SK-N-SH (cell line): Measurements from ENCODE around the gene DTX3L. TPM values are rescaled to one million over a fixed set of nuclear protein-coding genes. Genes with fewer than 3 reads are reported as not detected.

ENCODE experiments used
- CTCF ChIA-PET: fragments of 300-600, 350-600 bp; formaldehyde crosslinking; extraction: SDS; loops from one replicate; lab custom pipeline; 2021; lab: Yijun Ruan, JAX
- POLR2A ChIA-PET: fragments of 350-600 bp; sonication (Branson Sonifier 250); formaldehyde crosslinking; extraction: SDS; loops from one replicate; lab custom pipeline; 2020; ENCODE audit warnings: antibody characterized with exemption, inconsistent platforms; lab: Yijun Ruan, JAX
- DNase-seq: peaks from one replicate; pipeline ENCODE4 v3.0.0; 2012
- H2AFZ ChIP-seq: fragments of 200-600 bp; sonication (generic); 2 replicates; pipeline ENCODE4 v1.8.1; 2016; ENCODE audit warnings: antibody characterized with exemption, mild to moderate bottlenecking, low read depth
- H3F3A ChIP-seq: fragments of 200-600 bp; sonication (generic); replicated peaks from 2 replicates; pipeline ENCODE3; 2016; ENCODE audit warnings: antibody characterized with exemption, mild to moderate bottlenecking; ENCODE audit not compliant: insufficient read depth
- H3K27ac ChIP-seq, 2 experiments: fragments of 200-500 bp in 1 of 2; fragments of 200-600 bp in 1 of 2; sonication (Bioruptor generic) in 1 of 2; sonication (generic), shearing (Covaris generic) in 1 of 2; 2 replicates each; pipeline versions ENCODE4 v1.5.1 to v1.6.1; 2014 to 2016; ENCODE audit warnings: low read depth in 2 of 2, inconsistent platforms in 1 of 2, low read length in 1 of 2, mild to moderate bottlenecking in 1 of 2, mixed read lengths in 1 of 2
- H3K27me3 ChIP-seq: fragments of 200-600 bp; sonication (generic), shearing (Covaris generic); 2 replicates; pipeline ENCODE4 v1.6.1; 2016; ENCODE audit warnings: mixed run types; ENCODE audit not compliant: insufficient read depth
- H3K36me3 ChIP-seq, 2 experiments: fragments of 200-500 bp in 1 of 2; fragments of 200-600 bp in 1 of 2; sonication (Bioruptor generic) in 1 of 2; sonication (generic) in 1 of 2; replicated peaks in 1 of 2; 2 replicates each; pipeline versions ENCODE3 to v1.5.1; 2014 to 2016; ENCODE audit warnings: low read length in 1 of 2, mild to moderate bottlenecking in 1 of 2; ENCODE audit not compliant: insufficient read depth in 2 of 2, control insufficient read depth in 1 of 2
- H3K4me1 ChIP-seq, 2 experiments: fragments of 200-500 bp in 1 of 2; fragments of 200-600 bp in 1 of 2; sonication (Bioruptor generic) in 1 of 2; sonication (generic), shearing (Covaris generic) in 1 of 2; 2 replicates each; pipeline versions ENCODE4 v1.5.1 to v1.6.1; 2014 to 2016; ENCODE audit warnings: low read depth in 1 of 2, low read length in 1 of 2, mixed run types in 1 of 2; ENCODE audit not compliant: insufficient read depth in 2 of 2, control insufficient read depth in 1 of 2
- H3K4me2 ChIP-seq: fragments of 200-600 bp; sonication (generic), shearing (Covaris generic); 2 replicates; pipeline ENCODE4 v1.6.1; 2017; ENCODE audit warnings: mixed run types
- H3K4me3 ChIP-seq, 2 experiments: fragments of 200-500 bp in 1 of 2; fragments of 200-600 bp in 1 of 2; sonication (Bioruptor generic) in 1 of 2; sonication (generic), shearing (Covaris generic) in 1 of 2; 2 replicates each; pipeline versions ENCODE4 v1.5.1 to v1.8.1; 2014 to 2016; ENCODE audit warnings: low read depth in 2 of 2, inconsistent platforms in 1 of 2, low read length in 1 of 2, mild to moderate bottlenecking in 1 of 2, mixed read lengths in 1 of 2, moderate library complexity in 1 of 2
- H3K79me2 ChIP-seq: fragments of 200-600 bp; sonication (generic); 2 replicates; pipeline ENCODE4 v1.8.1; 2017; ENCODE audit warnings: mild to moderate bottlenecking; ENCODE audit not compliant: insufficient read depth
- H3K9ac ChIP-seq: fragments of 200-600 bp; sonication (generic); 2 replicates; pipeline ENCODE4 v1.6.1; 2017; ENCODE audit warnings: mixed run types
- H3K9me2 ChIP-seq: fragments of 200-600 bp; sonication (generic); 2 replicates; pipeline ENCODE4 v1.6.1; 2017; ENCODE audit warnings: mixed run types
- H3K9me3 ChIP-seq: fragments of 200-600 bp; sonication (generic); 2 replicates; pipeline ENCODE4 v1.6.1; 2017; ENCODE audit warnings: mixed run types, mild to moderate bottlenecking, moderate library complexity
- H4K20me1 ChIP-seq: fragments of 200-600 bp; sonication (generic); 2 replicates; pipeline ENCODE4 v1.6.1; 2017; ENCODE audit warnings: mild to moderate bottlenecking, mixed run types; ENCODE audit not compliant: insufficient read depth
- CTCF ChIP-seq: fragments of 200-600 bp; sonication (generic); IDR thresholded peaks from 2 replicates; pipeline ENCODE4 v1.6.1; 2017; ENCODE audit warnings: antibody characterized with exemption, mild to moderate bottlenecking, moderate library complexity
- GABPA ChIP-seq: IDR thresholded peaks from 2 replicates; pipeline ENCODE4 v1.4.0; 2012; ENCODE audit warnings: low read depth, mild to moderate bottlenecking
- IRF3 ChIP-seq: fragments of 150-350 bp; IDR thresholded peaks from 2 replicates; pipeline ENCODE4 v1.6.1; 2016; ENCODE audit warnings: mild to moderate bottlenecking, low read depth, low read length
- MEF2A ChIP-seq: IDR thresholded peaks from 2 replicates; pipeline ENCODE4 v1.4.0; 2012; ENCODE audit warnings: low read depth, borderline replicate concordance
- NFIC ChIP-seq: IDR thresholded peaks from 2 replicates; pipeline ENCODE4 v1.4.0; 2012; ENCODE audit warnings: borderline replicate concordance
- POLR2AphosphoS5 ChIP-seq: IDR thresholded peaks from 2 replicates; pipeline ENCODE4 v1.6.1; 2012; ENCODE audit warnings: low read depth, low read length
- RAD21 ChIP-seq: IDR thresholded peaks from 2 replicates; pipeline ENCODE4 v1.6.1; 2012; ENCODE audit warnings: mild to moderate bottlenecking, low read length
- REST ChIP-seq: IDR thresholded peaks from 2 replicates; pipeline ENCODE4 v1.6.1; 2012; ENCODE audit warnings: mild to moderate bottlenecking, low read depth, low read length, moderate library complexity
- SIN3A ChIP-seq: IDR thresholded peaks from 2 replicates; pipeline ENCODE4 v1.6.1; 2012; ENCODE audit warnings: low read depth, mild to moderate bottlenecking, low read length, moderate library complexity, borderline replicate concordance
- TAF1 ChIP-seq: IDR thresholded peaks from 2 replicates; pipeline ENCODE4 v1.6.1; 2012; ENCODE audit warnings: low read depth, mild to moderate bottlenecking, low read length, moderate library complexity, borderline replicate concordance
- YY1 ChIP-seq: IDR thresholded peaks from 2 replicates; pipeline ENCODE4 v1.4.0; 2012; ENCODE audit warnings: low read depth, mild to moderate bottlenecking
- WGBS: methylation state at CpG from one replicate; pipeline ENCODE4 v1.1.6; 2017; ENCODE audit warnings: low lambda C conversion rate; 5-methylcytosine and 5-hydroxymethylcytosine counted together
- polyA plus RNA-seq, 3 experiments: library from polyadenylated mRNA; depleted of rRNA; stranded (reverse); fragments of >200 nt; gene quantifications; 2 replicates each; pipeline ENCODE4 v1.2.3, GENCODE V29; 2012

The DTX3L gene
- polyA plus RNA-seq, 1 of the 3 experiments (the other 2 are of a cell fraction): 2.7 TPM

DNA sequence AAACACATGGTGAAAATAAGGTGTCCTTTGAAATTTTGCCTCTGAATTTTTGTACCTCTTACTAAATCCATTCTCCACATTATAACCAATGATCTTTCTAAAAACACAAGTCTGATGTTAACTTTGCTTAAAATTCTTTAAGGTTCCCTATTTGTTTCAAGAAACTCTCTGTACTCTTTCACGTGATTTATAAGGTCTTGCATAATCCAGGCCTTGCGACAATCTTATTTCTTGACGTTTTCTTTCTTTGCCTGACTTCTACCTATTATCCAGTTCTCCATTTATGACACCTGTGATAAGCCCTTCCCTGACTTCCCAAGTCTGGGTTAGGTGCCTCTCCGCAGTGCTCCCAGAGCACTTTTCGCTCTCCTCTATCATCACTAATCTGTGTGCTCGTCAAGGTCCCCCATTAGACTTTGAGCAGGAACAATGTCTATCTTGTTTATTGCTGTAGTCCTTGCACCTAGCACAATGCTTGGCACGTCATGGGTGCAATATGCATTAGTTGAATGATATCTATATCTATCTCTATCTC, 25.1 kb upstream of the DTX3L start:
- H3K4me2 ChIP-seq: no peak overlapping the region

GRCh38 chr3:122546151-122546550, 18.0 kb upstream of the DTX3L start:
- H3K9ac ChIP-seq: no peak overlapping the region
- H3K4me2 ChIP-seq: no peak overlapping the region
- 92% methylated on average over 5 of the region's 5 CpGs for WGBS
- H3K9me3 ChIP-seq: no peaks in the 10 kb centered on the region
- no peaks in the 10 kb centered on the region for H3K9me2 ChIP-seq
- H3F3A ChIP-seq: no peaks in the 10 kb centered on the region
- H3K36me3 ChIP-seq: peaks cover 13 to 21% of the 10 kb centered on the region in 2 experiments
- ChIA-PET CTCF (no interaction called here), POLR2A (no interaction called here)
- no peak overlapping the region for H3K4me3 ChIP-seq
- H3K27me3 ChIP-seq: no peaks in the 10 kb centered on the region
- no peaks in the 10 kb centered on the region for H4K20me1 ChIP-seq
- H3K27ac ChIP-seq: no peak overlapping the region
- no peak for DNase-seq
- no peaks in the 10 kb centered on the region for H3K4me1 ChIP-seq
- no peaks in the 10 kb centered on the region for H3K79me2 ChIP-seq
- no peak overlapping the region for H2AFZ ChIP-seq
- TF ChIP-seq TAF1 (no peak), IRF3 (no peak), REST (no peak), RAD21 (no peak), POLR2AphosphoS5 (no peak), YY1 (no peak), MEF2A (no peak), CTCF (no peak), GABPA (no peak), NFIC (no peak)
- TF ChIP-seq, all 33 proteins: peak for 0

More for the DNA sequence above, 25.1 kb upstream of the DTX3L start:
- no peaks in the 10 kb centered on the region for H3K79me2 ChIP-seq
- no peaks in the 10 kb centered on the region for H3K27me3 ChIP-seq
- H3K4me1 ChIP-seq: 0 out of 4 replicates have a peak, but pooled peaks cover 0 to under 1% of the 10 kb centered on the region in 2 experiments
- H2AFZ ChIP-seq: no peak overlapping the region
- H3K9me3 ChIP-seq: no peaks in the 10 kb centered on the region
- no peak overlapping the region for H3K9ac ChIP-seq
- H3K4me3 ChIP-seq: no peak overlapping the region
- POLR2A ChIA-PET: no interaction called here
- DNase-seq: no peak
- TF ChIP-seq SIN3A (no peak), IRF3 (no peak)
- no peaks in the 10 kb centered on the region for H4K20me1 ChIP-seq
- no peaks in the 10 kb centered on the region for H3K9me2 ChIP-seq
- no peak overlapping the region for H3K27ac ChIP-seq
- peaks cover 13 to 25% of the 10 kb centered on the region in 2 experiments for H3K36me3 ChIP-seq
- H3F3A ChIP-seq: peaks cover 5% of the 10 kb centered on the region
- CTCF ChIA-PET: no interaction called here
- 93% methylated on average over 7 of the region's 7 CpGs for WGBS
